ENCODE measurements around the gene PRR23A.

Gene PRR23A

DNA sequence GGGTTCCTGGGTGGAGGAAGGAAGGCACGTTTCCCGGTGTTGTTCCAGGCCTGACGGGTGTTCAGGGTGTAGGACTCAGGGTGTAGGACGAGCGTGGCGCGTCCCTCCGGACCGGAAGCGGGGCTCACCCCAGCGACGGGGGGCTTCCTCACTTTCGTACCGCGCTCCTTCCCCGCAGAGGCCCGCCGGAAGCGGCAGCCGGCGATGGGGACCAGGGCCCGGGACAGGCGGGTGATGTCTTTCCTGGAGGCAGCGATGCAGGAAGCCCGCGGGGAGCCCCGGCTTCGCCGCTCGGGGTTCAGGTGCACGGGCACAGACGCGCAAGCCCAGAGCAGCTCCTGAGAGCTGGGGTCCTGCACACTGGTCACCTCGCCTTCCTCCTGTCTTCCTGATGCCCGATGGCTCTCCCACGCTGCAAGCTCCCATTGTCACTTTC is 45.6 kb downstream of the PRR23A start:
- DNase-seq (ENCODE audit: low read depth), result no peak
- TF ChIP-seq, protein P1, sequence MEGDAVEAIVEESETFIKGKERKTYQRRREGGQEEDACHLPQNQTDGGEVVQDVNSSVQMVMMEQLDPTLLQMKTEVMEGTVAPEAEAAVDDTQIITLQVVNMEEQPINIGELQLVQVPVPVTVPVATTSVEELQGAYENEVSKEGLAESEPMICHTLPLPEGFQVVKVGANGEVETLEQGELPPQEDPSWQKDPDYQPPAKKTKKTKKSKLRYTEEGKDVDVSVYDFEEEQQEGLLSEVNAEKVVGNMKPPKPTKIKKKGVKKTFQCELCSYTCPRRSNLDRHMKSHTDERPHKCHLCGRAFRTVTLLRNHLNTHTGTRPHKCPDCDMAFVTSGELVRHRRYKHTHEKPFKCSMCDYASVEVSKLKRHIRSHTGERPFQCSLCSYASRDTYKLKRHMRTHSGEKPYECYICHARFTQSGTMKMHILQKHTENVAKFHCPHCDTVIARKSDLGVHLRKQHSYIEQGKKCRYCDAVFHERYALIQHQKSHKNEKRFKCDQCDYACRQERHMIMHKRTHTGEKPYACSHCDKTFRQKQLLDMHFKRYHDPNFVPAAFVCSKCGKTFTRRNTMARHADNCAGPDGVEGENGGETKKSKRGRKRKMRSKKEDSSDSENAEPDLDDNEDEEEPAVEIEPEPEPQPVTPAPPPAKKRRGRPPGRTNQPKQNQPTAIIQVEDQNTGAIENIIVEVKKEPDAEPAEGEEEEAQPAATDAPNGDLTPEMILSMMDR (IDR thresholded peaks at IDR 0.05; ENCODE audit: control insufficient read depth, insufficient read depth, low read depth, low read length, missing control alignments), result no peak
- H3K4me3 ChIP-seq (ENCODE audit: control insufficient read depth, low read depth, low read length), result no peak overlapping the region
